HG02642 (cell line): ENCODE measurements around the gene RIN3.
"Not testable (repeated sequence)": the region's sequence is repeated elsewhere in the genome, so short reads cannot be mapped to it uniquely, and the experiment has no call there.

Experiments used
- ATAC-seq: cut with Tn5 transposase; IDR thresholded peaks from one replicate; pipeline ENCODE4 v1.9.1; 2021; ENCODE audit warnings: mild to moderate bottlenecking; ENCODE audit not compliant: unreplicated experiment, poor library complexity

RIN3 gene

GRCh38 chr14:92639472-92640117 is 126.0 kb downstream of the RIN3 start:
- not testable (repeated sequence) for ATAC-seq

GRCh38 chr14:92641306-92641705 is 127.7 kb downstream of the RIN3 start:
- ATAC-seq = no peak

GRCh38 chr14:92644171-92644969 is 130.8 kb downstream of the RIN3 start:
- ATAC-seq = no peak

DNA sequence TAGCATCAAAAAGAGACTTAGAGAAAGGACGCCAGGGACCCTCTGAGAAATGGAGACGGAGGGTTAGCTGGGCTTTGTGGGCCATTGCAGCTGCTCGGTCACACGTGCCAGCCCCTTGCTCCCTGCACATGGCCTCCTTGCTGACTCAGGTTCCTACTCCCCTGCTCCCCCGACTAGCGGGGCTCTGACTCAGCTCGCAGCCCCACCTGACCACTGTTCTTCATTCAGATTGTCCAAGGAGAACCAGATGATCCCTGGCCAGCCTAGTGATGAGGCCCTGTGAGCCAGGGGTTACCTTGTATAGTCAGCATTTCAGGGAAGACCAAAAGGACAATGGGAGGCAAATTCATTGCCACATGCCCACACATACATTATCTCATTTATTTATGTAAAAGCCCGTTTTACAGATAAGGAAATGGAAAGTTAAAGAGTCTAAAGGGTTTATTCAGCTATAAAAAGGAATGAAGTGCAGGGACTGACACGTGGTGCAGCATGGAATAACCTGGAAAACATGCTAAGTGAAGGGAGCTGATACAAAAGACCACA is 131.5 kb downstream of the RIN3 start:
- no peak for ATAC-seq

DNA sequence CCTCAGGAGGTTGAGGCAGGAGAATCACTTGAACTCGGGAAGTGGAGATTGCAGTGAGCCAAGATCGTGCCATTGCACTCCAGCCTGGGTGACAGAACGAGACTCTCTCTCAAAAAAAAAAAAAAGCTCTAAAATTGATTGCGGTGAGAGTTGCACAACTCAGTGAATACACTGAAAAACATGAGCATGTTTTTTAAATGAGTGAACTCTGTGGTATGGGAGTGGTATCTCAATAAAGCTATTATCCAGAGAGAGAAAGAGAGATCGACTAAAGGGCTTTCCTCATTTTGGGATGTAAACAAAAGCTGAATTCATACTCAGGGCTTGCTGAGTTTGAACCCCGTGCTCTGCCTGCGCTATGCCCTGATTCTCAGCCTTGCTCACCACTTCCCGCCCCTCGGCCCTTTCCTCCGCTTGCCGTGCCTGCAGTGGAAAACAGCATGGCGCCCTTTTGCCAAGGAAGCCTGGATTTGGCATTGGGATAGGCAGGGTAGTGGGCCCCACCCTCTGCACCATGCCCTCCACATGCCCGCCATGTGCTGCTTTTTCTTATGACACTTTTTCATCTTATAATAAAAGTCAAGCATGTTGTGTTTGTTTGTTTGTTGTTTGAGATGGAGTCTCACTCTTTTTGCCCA is 132.4 kb downstream of the RIN3 start:
- no peak for ATAC-seq

DNA sequence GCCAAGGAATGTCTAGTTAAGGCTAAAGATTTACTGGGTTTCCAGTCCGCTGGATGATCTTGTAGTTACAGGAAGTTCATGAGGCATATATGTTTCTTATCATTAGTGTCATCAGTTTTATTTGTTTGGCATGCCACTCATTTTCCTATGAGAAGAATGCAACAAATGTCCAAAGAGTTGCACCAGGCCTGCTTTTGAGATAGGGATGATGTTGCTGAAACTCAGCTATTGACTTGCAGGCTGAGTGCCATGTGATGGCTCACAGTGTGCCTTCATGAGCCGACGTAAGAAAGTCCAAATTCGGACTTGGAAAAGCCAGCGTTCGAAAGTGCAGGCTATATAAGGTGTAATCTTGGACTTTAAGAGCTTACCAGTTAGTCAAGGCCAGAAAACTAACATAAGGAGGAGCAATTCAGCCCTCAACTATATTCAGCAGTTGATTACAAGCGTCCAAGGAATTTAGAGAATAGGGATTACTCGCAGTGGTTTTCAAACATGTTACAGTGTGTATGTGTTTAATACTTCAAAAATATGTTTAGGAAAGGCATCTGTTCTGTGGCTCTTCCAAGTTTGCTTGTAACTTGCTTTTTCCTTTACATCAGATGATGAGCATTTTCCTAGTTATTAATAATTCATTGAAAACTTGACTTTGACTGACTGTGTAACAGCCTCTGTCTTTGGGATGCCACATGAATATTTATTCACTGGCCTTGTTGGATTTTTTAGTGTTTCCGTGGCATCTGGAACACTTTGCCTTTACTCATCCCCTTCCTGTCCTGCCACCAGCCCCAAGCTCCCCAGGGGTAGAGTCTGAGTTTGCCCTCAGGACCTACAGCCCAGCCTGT is 133.6 kb downstream of the RIN3 start:
- no peak for ATAC-seq

GRCh38 chr14:92647797-92648279 is 134.3 kb downstream of the RIN3 start:
- no peak for ATAC-seq

DNA sequence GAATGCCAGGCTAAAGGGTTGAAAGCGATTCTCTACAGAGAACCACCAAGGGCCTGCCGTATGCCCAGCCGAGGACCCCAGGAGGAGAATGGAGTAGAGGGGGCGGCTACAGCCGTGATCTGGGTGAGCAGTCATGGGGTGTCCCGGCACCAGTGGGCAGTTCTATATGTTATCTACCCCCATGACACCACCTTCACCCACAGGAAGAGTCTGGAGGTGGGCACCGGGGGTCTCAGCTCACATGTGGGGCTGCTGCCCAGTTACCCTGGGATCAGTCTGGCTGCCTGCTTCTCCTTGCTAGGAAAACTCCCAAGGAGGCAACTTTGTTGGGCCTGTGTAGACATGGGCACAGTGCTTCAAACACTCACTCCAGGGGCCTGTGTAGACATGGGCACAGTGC is 135.5 kb downstream of the RIN3 start:
- no peak for ATAC-seq

DNA sequence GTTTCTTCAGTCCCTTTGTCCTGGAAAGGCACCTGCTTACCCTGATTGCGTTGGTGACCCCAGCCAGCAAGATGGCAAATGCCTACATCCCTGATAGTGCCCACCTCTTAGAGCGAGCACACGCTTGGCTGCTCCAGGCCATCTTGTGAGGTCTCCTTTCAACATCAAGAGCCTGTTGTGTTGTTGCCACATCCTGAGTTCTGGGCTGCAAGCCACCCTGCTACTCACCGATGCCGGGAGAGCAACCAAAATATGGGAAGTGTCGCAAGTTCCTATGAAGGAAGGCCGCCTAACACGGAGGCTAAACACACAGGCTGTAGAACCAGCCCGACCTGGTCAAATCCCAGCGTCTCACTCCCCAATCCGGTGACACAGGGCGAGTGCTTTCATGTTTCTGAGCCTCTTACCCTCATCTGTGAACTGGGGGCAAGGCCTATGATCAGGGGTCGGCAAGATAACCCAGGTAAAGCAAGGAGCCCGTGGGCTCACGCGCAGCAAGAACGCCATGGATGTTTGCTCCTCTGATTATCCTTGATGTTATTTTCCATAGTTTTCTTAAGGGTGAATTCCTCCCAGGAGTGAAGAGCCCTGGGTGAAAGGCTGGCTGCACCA is 136.5 kb downstream of the RIN3 start:
- no peak for ATAC-seq

- no peak for ATAC-seq
Observed at GRCh38 chr14:92650581-92651105, 137.1 kb downstream of the RIN3 start.

GRCh38 chr14:92651106-92651757 is 137.7 kb downstream of the RIN3 start:
- ATAC-seq = peak; percentile 68

DNA sequence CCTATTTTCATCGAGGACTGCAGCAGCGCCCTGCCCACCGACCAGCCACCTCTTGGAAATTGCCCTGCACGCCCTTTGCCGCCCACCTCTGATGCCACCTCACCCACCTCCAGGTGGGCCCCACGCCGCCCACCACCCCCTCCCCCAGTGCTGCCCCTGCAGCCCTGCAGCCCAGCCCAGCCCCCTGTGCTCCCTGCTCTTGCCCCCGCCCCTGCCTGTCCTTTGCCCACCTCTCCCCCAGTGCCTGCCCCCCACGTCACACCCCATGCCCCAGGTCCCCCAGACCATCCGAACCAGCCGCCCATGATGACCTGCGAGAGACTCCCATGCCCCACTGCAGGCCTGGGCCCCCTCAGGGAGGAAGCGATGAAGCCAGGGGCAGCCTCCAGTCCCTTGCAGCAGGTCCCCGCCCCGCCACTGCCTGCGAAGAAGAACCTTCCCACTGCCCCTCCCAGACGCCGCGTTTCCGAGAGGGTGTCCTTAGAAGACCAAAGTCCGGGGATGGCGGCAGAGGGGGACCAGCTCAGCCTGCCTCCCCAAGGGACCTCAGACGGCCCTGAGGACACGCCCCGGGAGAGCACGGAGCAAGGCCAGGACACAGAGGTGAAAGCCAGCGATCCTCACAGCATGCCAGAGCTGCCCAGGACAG is 138.3 kb downstream of the RIN3 start:
- ATAC-seq = no peak

GRCh38 chr14:92652413-92653151 is 139.0 kb downstream of the RIN3 start:
- no peak for ATAC-seq

- no peak for ATAC-seq
Observed at GRCh38 chr14:92653162-92653651, 139.6 kb downstream of the RIN3 start.

GRCh38 chr14:92654239-92654901 is 140.8 kb downstream of the RIN3 start:
- no peak for ATAC-seq

DNA sequence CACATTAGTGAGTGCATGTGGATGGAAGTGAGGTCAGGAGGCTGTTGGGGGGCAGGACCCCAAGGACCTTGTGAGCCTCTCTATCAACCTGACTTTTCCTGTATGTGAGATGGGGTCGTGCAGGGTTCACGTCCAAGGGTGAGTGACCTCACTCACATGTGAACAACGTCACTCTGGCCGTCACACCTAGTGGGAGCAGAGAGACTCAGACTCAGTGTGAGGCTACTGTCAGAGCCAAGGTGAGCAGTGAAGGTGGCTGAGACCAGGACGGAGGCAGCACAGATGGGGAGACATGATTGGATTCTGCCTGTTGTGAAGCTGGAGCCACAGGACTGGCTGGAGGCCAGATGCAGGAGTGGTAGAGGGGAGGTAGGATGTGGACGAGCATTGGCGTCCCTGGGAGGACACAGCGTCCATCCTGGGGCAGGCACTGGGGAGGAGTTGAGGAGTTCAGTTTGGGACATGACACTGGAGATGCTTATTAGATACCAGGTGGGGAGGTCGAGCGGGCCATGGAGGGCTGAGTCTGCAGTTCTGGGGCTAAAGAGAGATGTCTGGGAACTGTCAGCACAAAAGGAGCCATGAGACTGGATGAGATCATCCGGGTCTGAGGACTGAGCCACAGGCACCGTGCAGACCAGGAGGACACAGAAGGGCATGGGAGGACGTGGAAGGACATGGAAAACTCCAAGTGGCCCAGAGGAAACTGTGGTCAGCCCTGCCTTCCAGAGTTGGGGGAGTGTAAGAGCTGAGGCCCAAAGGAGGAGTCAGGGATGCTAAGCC is 142.0 kb downstream of the RIN3 start:
- ATAC-seq = no peak
